Upper lobe of left lung (tissue), 4 donors: ENCODE measurements around the gene ZNF518A.

Experiments
- CTCF ChIP-seq, 6 experiments: fragments of 450-650 bp in 4 of 6; fragments of 200-600 bp in 2 of 6; sonication (generic) in 2 of 6; IDR thresholded peaks; one replicate each; pipeline ENCODE4 v1.5.1; 2016 to 2019; ENCODE audit warnings: antibody characterized with exemption in 6 of 6
- EP300 ChIP-seq, 4 donors: sonication (generic); formaldehyde crosslinking; IDR thresholded peaks; one replicate each; pipeline ENCODE4 v1.5.1; 2017; ENCODE audit warnings: antibody characterized with exemption in 4 of 4, control low read depth in 2 of 4
- POLR2A ChIP-seq, 4 donors: fragments of 450-650 bp; IDR thresholded peaks; one replicate each; pipeline ENCODE4 v1.5.1; 2016 to 2017; ENCODE audit warnings: antibody characterized with exemption in 4 of 4, mild to moderate bottlenecking in 2 of 4
- POLR2AphosphoS5 ChIP-seq, 2 donors: sonication (generic); formaldehyde crosslinking; IDR thresholded peaks; one replicate each; pipeline ENCODE4 v1.5.1; 2017; ENCODE audit warnings: antibody characterized with exemption in 2 of 2

- no peak for TF ChIP-seq CTCF (IDR thresholded peaks at IDR 0.05)
- TF ChIP-seq POLR2AphosphoS5 (IDR thresholded peaks at IDR 0.05): no peak
- no peak for TF ChIP-seq POLR2A (IDR thresholded peaks at IDR 0.05)
- no peak for TF ChIP-seq EP300 (IDR thresholded peaks at IDR 0.05)
These were observed 35.6 kb downstream of the ZNF518A start for GRCh38 chr10:96165726-96166125.
